Measurements from ENCODE around the gene OSTM1.

OSTM1 gene

GRCh38 chr6:108074359-108075144 is at the start of gene OSTM1:
Gene OSTM1 (minus strand): TSS chr6:108074741. CDS start chr6:108074651, 90 bp downstream.
- DNase-seq, result peak; percentile 75

- no peak for DNase-seq
Observed at GRCh38 chr6:108123946-108124345, 49.4 kb upstream of the OSTM1 start.

GRCh38 chr6:108123481-108123929 is 49.0 kb upstream of the OSTM1 start:
- DNase-seq, result no peak

GRCh38 chr6:108121612-108122011 is 47.1 kb upstream of the OSTM1 start:
- DNase-seq, result no peak

GRCh38 chr6:108120311-108120710 is 45.8 kb upstream of the OSTM1 start:
- DNase-seq, result no peak

- DNase-seq, result no peak
Observed at GRCh38 chr6:108119769-108120141, 45.2 kb upstream of the OSTM1 start.

- DNase-seq, result no peak
Observed at GRCh38 chr6:108118810-108119768, 44.5 kb upstream of the OSTM1 start.

- no peak for DNase-seq
Observed at GRCh38 chr6:108118359-108118724, 43.8 kb upstream of the OSTM1 start.

GRCh38 chr6:108117427-108118358 is 43.2 kb upstream of the OSTM1 start:
- DNase-seq, result no peak

- no peak for DNase-seq
Observed at GRCh38 chr6:108116546-108117426, 42.2 kb upstream of the OSTM1 start.

- DNase-seq, result peak; percentile 58
Observed at GRCh38 chr6:108115598-108116058, 41.1 kb upstream of the OSTM1 start.

- peak; percentile 33 for DNase-seq
Observed at GRCh38 chr6:108114841-108115597, 40.5 kb upstream of the OSTM1 start.

GRCh38 chr6:108113557-108114519 is 39.3 kb upstream of the OSTM1 start:
- DNase-seq, result no peak

- no peak for DNase-seq
Observed at GRCh38 chr6:108108374-108108773, 33.8 kb upstream of the OSTM1 start.

- DNase-seq, result no peak
Observed at GRCh38 chr6:108107102-108107501, 32.6 kb upstream of the OSTM1 start.

GRCh38 chr6:108106694-108107093 is 32.2 kb upstream of the OSTM1 start:
- no peak for DNase-seq

GRCh38 chr6:108106261-108106660 is 31.7 kb upstream of the OSTM1 start:
- no peak for DNase-seq

- DNase-seq, result no peak
Observed at GRCh38 chr6:108105571-108105970, 31.0 kb upstream of the OSTM1 start.

- DNase-seq, result no peak
Observed at GRCh38 chr6:108102965-108103364, 28.4 kb upstream of the OSTM1 start.

All from NCI-H2029 (cell line).